Sigmoid colon (tissue), 3 donors: ENCODE measurements around the gene PDIA6.

ENCODE experiments used
- POLR2A ChIP-seq, 2 donors: fragments of 450-650 bp; IDR thresholded peaks; one replicate each; pipeline ENCODE4 v1.6.1; 2016; ENCODE audit warnings: antibody characterized with exemption in 2 of 2, mild to moderate bottlenecking in 2 of 2, moderate library complexity in 2 of 2
- TF ChIP-seq, protein P1 (sequence below), 4 experiments: fragments of 450-650 bp in 3 of 4; fragments of 200-600 bp in 1 of 4; IDR thresholded peaks; one replicate each; pipeline ENCODE4 v1.5.1; 2016 to 2019; ENCODE audit warnings: antibody characterized with exemption in 4 of 4, mild to moderate bottlenecking in 3 of 4, moderate library complexity in 2 of 4

DNA sequence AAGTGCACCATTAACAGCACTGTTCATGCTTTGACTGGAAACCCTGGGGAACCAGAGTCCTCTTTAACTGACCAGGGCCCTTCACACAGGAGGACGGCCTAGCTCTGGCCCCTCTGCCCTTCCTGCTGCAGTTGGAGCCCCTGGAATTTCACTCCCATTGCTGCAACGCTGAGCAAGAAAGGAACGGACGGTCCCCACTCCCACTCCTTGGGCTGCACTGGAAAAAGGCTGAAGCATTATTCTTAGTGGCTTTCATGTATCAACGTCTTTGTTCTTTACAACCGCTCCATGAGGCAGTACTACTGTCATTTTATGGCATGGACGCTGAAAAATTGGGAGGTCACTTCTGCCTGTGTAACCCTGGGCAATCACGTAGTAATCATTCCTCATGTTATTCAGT is 9.9 kb downstream of the PDIA6 start:
- TF ChIP-seq, protein P1, sequence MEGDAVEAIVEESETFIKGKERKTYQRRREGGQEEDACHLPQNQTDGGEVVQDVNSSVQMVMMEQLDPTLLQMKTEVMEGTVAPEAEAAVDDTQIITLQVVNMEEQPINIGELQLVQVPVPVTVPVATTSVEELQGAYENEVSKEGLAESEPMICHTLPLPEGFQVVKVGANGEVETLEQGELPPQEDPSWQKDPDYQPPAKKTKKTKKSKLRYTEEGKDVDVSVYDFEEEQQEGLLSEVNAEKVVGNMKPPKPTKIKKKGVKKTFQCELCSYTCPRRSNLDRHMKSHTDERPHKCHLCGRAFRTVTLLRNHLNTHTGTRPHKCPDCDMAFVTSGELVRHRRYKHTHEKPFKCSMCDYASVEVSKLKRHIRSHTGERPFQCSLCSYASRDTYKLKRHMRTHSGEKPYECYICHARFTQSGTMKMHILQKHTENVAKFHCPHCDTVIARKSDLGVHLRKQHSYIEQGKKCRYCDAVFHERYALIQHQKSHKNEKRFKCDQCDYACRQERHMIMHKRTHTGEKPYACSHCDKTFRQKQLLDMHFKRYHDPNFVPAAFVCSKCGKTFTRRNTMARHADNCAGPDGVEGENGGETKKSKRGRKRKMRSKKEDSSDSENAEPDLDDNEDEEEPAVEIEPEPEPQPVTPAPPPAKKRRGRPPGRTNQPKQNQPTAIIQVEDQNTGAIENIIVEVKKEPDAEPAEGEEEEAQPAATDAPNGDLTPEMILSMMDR (IDR thresholded peaks at IDR 0.05) = no peak
- TF ChIP-seq POLR2A (IDR thresholded peaks at IDR 0.05) = no peak
